SK-N-SH (cell line): ENCODE data around the gene AGAP1.

ENCODE experiments used
- CHD2 ChIP-seq: fragments of 150-350 bp; IDR thresholded peaks from 2 replicates; pipeline ENCODE4 v1.6.1; 2018; ENCODE audit warnings: low read length; ENCODE audit not compliant: partially characterized antibody
- ELF1 ChIP-seq: IDR thresholded peaks from 2 replicates; pipeline ENCODE4 v1.4.0; 2012
- EZH2phosphoT487 ChIP-seq: fragments of 200-600 bp; sonication (generic); IDR thresholded peaks from 2 replicates; pipeline ENCODE4 v1.6.1; 2017; ENCODE audit warnings: low read depth, mixed run types, mild to moderate bottlenecking, antibody characterized with exemption, moderate library complexity, borderline replicate concordance
- GABPA ChIP-seq: IDR thresholded peaks from 2 replicates; pipeline ENCODE4 v1.4.0; 2012; ENCODE audit warnings: low read depth, mild to moderate bottlenecking
- NRF1 ChIP-seq: IDR thresholded peaks from 2 replicates; pipeline ENCODE4 v1.6.1; 2012; ENCODE audit warnings: low read depth, mild to moderate bottlenecking, low read length
- POLR2AphosphoS5 ChIP-seq: IDR thresholded peaks from 2 replicates; pipeline ENCODE4 v1.6.1; 2012; ENCODE audit warnings: low read depth, low read length
- TAF1 ChIP-seq: IDR thresholded peaks from 2 replicates; pipeline ENCODE4 v1.6.1; 2012; ENCODE audit warnings: low read depth, mild to moderate bottlenecking, low read length, moderate library complexity, borderline replicate concordance
- YY1 ChIP-seq: IDR thresholded peaks from 2 replicates; pipeline ENCODE4 v1.4.0; 2012; ENCODE audit warnings: low read depth, mild to moderate bottlenecking
- TF ChIP-seq, protein P1 (sequence below): fragments of 200-600 bp; sonication (generic); IDR thresholded peaks from 2 replicates; pipeline ENCODE4 v1.6.1; 2017; ENCODE audit warnings: antibody characterized with exemption, mild to moderate bottlenecking, moderate library complexity
- TF ChIP-seq, protein P2 (sequence below): IDR thresholded peaks from 2 replicates; pipeline ENCODE4 v1.4.0; 2012; ENCODE audit warnings: low read depth, borderline replicate concordance
- TF ChIP-seq, protein P3 (sequence below): IDR thresholded peaks from 2 replicates; pipeline ENCODE4 v1.4.0; 2012; ENCODE audit warnings: low read depth

DNA sequence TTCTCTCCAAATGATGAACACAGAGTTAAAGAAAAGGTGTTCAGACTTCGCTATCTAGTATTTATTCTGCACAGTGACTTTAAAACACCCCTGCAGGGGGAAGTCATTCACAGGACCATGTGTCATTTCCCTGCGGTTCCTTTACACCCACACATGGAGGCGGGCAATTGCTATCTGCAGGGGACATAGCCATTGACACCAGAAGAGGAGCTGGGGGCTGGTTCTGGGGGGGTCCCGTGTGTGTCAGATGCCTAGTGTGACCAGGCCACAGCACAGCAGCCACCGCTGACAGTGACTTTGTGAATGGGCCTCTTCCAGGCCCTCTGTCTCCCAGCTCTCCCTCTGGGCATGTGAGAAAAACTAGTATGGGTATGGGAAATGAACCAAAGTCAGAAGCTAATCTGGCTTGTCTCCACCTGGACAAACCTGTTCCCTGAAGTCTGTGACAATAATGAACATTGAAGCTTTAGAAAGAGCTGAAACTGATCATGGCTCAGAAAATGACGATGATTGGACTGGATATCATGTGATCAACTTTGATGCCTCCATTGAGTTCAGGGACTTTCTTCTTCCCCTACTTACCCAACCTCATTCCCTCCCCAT is 681.8 kb downstream of the AGAP1 start:
- TF ChIP-seq, protein P1, sequence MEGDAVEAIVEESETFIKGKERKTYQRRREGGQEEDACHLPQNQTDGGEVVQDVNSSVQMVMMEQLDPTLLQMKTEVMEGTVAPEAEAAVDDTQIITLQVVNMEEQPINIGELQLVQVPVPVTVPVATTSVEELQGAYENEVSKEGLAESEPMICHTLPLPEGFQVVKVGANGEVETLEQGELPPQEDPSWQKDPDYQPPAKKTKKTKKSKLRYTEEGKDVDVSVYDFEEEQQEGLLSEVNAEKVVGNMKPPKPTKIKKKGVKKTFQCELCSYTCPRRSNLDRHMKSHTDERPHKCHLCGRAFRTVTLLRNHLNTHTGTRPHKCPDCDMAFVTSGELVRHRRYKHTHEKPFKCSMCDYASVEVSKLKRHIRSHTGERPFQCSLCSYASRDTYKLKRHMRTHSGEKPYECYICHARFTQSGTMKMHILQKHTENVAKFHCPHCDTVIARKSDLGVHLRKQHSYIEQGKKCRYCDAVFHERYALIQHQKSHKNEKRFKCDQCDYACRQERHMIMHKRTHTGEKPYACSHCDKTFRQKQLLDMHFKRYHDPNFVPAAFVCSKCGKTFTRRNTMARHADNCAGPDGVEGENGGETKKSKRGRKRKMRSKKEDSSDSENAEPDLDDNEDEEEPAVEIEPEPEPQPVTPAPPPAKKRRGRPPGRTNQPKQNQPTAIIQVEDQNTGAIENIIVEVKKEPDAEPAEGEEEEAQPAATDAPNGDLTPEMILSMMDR, result no peak
- no peak for TF ChIP-seq EZH2phosphoT487
- no peak for TF ChIP-seq POLR2AphosphoS5
- no peak for TF ChIP-seq GABPA
- no peak for TF ChIP-seq YY1
- no peak for TF ChIP-seq TAF1
- TF ChIP-seq, protein P2, sequence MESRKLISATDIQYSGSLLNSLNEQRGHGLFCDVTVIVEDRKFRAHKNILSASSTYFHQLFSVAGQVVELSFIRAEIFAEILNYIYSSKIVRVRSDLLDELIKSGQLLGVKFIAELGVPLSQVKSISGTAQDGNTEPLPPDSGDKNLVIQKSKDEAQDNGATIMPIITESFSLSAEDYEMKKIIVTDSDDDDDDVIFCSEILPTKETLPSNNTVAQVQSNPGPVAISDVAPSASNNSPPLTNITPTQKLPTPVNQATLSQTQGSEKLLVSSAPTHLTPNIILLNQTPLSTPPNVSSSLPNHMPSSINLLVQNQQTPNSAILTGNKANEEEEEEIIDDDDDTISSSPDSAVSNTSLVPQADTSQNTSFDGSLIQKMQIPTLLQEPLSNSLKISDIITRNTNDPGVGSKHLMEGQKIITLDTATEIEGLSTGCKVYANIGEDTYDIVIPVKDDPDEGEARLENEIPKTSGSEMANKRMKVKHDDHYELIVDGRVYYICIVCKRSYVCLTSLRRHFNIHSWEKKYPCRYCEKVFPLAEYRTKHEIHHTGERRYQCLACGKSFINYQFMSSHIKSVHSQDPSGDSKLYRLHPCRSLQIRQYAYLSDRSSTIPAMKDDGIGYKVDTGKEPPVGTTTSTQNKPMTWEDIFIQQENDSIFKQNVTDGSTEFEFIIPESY, result no peak
- no peak for TF ChIP-seq CHD2
- no peak for TF ChIP-seq NRF1
- TF ChIP-seq, protein P3, sequence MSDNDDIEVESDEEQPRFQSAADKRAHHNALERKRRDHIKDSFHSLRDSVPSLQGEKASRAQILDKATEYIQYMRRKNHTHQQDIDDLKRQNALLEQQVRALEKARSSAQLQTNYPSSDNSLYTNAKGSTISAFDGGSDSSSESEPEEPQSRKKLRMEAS, result no peak
- TF ChIP-seq ELF1, result no peak
